ENCODE measurements around the gene ZBTB9.

ZBTB9 gene

DNA sequence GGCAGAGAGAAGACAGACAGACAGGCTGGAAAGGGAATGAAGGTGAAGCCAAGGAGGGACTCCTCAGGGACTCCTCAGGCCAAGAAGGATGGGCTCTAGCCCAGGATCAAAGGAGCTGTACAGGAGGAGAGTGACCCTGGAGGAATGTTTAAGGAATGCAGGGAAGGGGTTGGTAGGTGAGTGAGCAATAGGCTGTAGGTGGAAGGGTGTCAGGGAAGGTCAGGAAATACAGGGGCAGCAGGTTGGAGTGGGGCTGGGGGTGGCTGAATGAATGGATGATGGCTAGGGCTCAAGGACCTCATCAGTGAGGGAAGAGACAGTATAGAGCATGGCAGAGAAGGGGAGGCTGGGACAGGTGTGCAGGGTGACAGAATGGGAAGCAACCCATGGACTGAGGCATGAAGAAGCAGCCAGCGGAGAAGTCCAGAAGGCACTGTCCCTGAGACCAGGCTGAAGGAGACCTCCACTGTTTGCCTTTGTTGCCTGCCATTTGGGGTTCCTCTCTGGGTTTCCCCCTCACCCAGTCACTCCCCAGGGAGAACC, 21.3 kb upstream of the ZBTB9 start:
- DNase-seq, result no peak

DNA sequence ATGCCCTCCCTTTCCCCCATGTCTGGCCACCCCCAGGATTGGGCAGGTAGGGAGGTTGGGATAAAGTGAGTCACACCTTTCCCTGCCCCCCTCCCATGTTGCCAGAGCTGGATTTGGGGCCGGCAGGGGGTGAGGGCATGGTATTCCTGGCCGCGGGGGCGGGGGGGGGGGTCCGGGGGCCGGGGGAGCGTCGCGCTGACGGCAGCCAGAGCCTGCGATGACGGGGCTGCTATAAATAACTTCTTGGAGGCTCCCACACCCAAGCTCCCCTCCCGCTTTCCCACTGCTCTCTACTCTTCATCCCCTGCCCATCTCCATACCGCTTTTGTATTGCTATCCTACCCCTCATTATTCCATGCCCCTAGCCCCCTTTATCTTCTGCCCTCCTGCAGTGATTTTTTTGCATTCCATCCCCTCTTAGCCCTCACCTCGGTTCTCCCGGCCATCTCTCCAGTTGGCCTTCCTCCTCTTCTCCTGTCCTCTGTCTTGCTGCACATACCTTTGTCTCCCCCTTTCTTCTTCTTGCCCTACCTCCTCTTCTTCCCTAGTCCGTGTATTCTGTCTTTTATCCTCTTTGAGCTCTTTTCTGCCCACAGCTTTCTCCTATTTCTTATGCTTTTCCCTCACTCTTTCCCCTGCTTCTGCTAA, 20.7 kb upstream of the ZBTB9 start:
- DNase-seq, result no peak

DNA sequence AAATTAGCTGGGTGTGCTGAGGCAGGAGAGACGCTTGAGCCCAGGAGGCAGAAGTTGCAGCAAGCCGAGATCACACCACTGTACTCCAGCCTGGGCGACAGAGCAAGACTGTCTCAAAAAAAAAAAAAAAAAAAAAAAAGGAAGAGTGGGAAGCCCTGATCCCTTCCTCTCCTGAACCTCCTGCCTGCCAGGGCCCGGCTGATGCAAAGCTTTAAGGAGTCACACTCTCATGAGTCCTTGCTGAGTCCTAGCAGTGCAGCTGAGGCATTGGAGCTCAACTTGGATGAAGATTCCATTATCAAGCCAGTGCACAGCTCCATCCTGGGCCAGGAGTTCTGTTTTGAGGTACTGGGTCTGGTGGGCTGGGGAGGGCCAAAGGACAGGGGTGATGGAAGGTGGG, 19.4 kb upstream of the ZBTB9 start:
- no peak for DNase-seq

DNA sequence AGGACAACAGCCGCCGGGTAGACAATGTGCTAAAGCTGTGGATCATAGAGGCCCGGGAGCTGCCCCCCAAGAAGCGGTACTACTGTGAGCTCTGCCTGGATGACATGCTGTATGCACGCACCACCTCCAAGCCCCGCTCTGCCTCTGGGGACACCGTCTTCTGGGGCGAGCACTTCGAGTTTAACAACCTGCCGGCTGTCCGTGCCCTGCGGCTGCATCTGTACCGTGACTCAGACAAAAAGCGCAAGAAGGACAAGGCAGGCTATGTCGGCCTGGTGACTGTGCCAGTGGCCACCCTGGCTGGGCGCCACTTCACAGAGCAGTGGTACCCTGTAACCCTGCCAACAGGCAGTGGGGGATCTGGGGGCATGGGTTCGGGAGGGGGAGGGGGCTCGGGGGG, 16.7 kb upstream of the ZBTB9 start:
- no peak for DNase-seq

DNA sequence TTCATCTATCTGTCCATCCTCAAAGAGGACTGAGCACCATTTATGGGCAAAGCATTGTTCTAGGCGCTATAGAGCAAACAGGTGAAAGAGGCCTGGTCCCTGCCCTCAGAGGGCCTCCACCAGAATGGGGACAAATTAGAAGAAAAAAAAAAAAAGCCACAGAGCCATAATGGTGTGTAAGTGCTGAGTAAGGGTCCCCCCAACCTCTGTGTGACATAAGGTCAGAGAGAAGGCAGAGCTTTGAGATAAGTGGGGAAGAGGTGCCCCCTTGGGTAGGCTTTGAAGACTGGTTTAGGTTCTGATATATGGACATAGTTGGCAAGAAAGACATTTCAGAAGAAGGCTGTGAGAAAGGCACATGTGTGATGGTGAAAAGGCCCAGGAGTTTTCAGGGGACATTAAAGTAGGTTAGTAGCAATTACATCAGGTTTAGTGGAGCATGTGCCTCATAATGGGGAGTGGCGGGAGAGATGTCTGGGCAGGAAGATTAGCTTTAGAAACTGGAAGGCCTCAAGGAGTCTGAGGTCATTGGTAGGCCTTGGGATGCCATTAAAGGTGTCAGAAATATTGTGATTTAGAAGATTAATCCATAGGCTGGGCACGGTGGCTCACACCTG, 15.3 kb upstream of the ZBTB9 start:
- no peak for DNase-seq

DNA sequence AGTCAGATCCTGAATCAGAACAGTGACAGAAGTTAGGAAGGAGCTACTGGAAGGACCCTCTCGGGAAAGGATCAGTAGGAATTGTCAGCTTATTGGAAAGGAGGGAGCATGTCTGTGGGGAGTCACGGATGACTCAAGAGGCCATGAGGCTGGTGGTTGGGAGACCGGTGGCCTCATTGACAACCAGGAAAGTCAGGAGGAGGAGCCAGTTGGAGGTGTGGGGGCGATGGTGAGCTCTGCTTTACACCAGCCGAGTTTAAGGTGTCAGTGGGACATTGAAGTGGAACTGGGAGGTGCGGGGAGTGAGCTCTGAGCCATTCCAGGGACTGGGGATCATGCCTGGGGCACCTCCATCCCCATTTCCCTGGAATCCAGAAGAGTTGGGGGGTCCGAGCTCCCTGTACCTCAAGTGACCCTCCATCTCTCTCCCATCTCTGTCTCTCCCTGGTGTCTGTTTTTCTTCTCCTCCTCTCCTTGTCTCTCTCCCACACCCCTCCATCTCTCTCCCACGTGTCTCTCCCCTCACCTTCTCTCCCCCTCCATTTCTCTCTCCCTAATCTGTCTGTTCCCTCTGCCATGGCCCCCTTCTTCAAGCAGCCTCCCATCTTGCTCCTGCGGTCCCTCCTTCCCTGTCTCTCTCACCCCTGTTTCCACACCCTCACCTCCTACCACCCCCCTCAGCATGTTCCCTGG, 14.3 kb upstream of the ZBTB9 start:
- DNase-seq, result no peak

DNA sequence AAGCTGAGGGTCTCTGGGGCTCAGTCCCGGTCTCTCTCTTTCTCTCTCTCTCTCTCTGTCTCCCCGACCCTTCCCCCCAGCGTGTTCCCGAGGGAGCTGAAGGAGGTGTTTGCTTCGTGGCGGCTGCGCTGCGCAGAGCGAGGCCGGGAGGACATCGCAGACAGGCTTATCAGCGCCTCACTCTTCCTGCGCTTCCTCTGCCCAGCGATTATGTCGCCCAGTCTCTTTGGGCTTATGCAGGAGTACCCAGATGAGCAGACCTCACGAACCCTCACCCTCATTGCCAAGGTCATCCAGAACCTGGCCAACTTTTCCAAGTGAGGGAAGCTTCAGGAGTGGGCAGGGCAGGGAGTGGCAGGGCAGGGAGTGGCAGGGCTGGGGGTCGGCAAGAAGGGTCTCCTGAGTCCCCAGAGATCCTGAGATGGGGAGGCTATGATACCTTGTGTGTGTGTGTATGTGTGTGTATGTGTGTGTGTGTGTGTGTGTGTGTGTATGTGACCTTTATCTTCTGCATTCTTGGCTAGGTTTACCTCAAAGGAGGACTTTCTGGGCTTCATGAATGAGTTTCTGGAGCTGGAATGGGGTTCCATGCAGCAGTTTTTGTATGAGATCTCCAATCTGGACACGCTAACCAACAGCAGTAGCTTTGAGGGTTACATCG, 13.6 kb upstream of the ZBTB9 start:
- no peak for DNase-seq

DNA sequence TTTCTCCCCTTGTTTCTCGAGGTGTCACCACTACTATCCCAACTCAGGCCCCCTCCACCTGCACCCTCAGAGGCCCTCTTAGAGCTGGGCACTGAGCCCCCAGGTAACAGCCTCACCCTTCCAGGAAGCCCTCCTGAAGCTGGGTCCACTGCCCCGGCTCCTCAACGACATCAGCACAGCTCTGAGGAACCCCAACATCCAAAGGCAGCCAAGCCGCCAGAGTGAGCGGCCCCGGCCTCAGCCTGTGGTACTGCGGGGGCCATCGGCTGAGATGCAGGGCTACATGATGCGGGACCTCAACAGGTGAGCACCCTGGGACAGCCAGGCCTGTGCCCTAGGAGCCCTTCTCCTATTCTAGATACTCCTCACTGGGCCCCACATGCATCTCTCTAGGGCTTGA, 12.9 kb upstream of the ZBTB9 start:
- no peak for DNase-seq

DNA sequence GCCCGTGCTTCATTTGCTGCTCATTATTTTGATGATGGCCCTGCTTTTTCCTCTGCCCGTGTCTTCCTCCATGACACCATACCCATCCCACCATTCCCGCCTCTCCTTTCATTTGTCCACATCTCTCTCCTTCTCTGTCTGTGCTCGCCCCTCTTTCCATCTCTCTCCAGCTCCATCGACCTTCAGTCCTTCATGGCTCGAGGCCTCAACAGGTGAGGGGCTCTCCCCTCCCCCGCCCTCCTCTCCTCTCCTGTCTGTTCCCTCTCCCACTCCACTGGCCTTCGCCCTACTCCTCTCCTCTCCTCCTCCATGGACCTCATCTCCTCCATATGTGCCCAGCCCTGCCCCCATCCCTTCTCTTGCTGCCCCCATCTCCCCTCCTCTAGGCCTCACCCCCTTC, 12.1 kb upstream of the ZBTB9 start:
- DNase-seq, result no peak

DNA sequence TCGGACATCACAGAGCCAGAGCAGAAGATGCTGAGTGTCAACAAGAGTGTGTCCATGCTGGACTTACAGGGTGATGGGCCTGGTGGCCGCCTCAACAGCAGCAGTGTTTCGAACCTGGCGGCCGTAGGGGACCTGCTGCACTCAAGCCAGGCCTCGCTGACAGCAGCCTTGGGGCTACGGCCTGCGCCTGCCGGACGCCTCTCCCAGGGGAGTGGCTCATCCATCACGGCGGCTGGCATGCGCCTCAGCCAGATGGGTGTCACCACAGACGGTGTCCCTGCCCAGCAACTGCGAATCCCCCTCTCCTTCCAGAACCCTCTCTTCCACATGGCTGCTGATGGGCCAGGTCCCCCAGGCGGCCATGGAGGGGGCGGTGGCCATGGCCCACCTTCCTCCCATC, 11.4 kb upstream of the ZBTB9 start:
- no peak for DNase-seq

DNA sequence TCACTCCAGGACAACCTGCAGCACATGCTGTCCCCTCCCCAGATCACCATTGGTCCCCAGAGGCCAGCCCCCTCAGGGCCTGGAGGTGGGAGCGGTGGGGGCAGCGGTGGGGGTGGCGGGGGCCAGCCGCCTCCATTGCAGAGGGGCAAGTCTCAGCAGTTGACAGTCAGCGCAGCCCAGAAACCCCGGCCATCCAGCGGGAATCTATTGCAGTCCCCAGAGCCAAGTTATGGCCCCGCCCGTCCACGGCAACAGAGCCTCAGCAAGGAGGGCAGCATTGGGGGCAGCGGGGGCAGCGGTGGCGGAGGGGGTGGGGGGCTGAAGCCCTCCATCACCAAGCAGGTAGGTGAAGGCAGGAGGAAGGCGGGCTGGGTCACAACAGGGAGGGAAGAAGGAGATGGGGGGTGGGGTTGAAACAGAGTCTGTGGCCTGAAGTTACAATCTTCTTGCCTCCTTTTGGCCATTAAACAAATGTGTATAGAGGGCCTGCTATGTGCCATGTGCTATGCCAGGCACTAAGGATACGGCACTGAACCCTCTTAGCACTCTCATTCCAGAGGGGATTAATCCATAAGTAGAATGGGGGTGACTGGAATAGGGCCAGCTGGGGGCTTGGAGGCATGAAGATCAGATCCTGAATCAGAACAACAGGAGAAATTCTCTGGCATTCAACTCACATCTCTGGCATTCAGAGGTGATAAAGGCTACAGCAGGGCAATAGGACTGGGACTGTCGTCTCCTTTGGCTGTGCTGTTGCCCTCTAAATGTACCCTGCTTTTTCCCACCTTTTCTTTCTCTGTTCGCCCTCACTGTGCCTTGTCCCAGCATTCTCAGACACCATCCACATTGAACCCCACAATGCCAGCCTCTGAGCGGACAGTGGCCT, 10.5 kb upstream of the ZBTB9 start:
- DNase-seq, result no peak

DNA sequence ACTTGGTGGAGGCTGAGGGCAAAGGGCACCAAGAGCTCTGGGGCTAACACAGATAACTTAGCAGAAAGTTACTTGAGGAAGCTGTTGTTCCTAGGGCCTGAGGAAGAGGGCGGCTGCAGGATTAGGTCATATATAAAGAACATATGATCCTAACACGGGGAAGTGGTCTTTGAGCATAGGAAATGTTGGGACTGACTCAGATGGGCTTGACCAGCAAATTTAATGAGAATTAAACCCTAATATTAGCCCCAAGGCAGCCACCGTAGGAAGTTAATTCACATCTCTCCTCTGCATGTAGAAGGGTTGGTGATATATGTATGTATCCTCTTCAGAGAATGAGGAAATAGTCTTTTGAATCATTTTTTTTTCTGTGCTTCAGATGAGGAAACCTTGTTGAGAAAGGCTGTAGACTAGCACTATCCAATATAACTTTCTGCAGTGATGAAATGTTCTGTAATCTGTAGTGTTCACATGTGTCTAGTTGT, 9.2 kb upstream of the ZBTB9 start:
- DNase-seq, result no peak

DNA sequence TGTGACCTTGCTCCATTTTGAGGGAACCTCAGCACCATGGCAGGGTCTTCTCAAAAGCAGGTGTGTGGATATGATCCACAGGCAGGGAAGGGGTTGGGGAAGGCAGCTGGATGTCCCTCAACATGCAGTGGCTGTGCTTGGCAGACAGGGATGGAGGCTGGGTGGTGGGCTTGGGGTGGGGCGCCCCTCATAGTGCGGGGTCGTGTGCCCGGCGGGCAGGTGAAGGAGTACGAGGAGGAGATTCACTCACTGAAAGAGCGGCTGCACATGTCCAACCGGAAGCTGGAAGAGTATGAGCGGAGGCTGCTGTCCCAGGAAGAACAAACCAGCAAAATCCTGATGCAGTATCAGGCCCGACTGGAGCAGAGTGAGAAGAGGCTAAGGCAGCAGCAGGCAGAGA, 8.0 kb upstream of the ZBTB9 start:
- no peak for DNase-seq

DNA sequence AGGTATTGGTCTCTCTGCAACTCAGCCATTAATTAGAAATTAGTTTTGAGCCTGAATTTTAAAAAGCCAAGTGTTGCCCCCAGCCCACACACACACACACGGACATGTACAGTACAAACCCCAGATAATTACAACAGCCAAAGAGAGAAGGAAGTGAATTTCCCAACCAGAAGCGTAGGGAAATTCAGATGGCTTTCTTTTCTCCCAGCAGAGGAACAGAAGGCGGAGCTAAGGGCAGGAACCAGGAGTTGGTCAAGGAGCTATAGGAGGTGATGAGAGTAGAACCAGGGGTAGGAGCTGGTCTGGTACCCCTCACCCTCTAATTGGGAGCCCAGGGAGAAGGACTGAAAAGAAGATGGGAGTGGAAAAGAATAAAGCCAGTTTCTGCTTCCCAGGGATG, 3.9 kb upstream of the ZBTB9 start:
- DNase-seq, result no peak

DNA sequence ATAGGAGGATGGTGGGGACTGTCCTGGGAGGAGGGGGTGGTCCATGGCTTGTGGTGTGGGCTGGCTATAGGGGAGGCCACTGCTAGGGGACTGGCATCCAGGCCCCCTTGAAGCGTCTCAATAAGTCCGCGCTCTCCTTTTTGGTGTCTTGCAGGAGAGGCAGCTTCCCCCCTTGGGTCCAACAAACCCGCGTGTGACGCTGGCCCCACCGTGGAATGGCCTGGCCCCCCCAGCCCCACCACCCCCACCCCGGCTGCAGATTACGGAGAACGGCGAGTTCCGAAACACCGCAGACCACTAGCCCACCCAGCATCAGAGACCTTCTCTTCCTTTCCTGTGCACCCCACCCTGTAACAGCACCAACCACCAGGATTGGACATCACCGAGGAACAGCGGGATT, 2.8 kb upstream of the ZBTB9 start:
- DNase-seq, result no peak

DNA sequence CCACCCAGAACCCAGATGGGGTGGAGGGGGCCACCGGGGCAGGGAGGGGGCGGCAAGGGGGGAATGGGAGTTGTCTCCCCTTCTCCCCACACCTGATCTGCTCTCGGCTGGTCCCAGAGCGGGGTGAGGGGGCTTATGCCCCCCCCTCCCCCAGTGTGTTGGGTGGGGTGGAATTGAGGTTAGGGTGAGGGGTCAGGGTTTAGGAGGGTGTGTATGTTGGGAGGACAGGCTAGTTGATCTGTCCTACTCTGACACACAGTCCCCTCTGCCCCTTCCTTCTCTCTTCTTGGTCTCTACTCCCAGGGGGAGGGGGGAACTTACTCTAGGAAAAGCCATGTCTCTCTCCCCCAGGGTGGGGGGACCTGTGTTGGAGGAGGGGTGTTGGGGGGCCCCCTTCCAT, 1.9 kb upstream of the ZBTB9 start:
- no peak for DNase-seq

DNA sequence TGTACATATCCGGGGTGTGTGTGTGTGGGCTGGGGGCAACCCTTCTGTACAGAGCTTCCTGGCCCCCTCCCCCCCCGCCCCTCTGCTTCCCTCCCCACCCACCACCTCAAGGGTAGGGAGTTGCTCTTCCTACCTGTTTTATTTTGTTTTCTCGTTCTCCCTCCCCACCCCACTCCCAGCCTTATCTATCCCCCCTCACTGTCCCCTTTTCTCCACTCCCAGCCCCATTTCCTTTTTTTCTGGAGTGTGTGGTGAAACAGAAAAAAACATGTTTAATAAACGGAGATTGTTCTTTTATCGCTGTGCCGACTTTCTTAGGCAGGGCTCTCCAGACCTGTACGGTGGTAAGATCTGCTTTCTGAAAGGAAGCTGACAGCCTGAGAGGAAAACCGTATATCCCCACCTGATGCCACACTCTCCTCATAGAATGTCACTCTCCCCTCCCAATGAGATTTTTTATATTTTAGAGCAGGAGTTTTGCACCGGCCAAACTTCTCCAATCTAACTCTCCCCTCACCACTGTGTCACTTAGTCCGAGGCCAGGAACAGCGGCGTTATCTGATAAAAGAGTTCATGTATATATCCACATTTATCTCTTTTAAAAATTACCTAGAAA, 875 bp upstream of the ZBTB9 start:
- no peak for DNase-seq

DNA sequence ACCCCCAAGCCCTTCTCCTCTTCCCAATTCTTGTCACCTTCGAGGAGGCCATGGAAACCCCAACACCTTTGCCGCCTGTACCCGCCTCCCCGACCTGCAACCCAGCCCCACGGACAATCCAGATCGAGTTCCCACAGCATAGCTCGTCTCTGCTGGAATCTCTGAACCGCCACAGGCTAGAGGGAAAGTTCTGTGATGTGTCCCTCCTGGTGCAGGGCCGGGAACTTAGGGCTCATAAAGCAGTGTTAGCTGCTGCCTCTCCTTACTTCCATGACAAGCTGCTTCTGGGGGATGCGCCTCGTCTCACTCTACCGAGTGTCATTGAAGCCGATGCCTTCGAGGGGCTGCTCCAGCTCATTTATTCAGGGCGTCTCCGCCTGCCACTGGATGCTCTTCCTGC, 675 bp downstream of the ZBTB9 start:
- no peak for DNase-seq

DNA sequence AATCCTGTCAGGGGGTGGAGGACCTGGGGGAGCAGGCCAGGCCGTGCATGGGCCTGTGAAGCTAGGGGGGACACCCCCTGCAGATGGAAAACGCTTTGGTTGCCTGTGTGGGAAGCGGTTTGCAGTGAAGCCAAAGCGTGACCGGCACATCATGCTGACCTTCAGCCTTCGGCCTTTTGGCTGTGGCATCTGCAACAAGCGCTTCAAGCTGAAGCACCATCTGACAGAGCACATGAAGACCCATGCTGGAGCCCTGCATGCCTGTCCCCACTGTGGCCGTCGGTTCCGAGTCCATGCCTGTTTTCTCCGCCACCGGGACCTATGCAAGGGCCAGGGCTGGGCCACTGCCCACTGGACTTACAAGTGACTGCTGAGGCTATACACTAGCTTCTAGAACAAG, 1.8 kb downstream of the ZBTB9 start:
- no peak for DNase-seq

DNA sequence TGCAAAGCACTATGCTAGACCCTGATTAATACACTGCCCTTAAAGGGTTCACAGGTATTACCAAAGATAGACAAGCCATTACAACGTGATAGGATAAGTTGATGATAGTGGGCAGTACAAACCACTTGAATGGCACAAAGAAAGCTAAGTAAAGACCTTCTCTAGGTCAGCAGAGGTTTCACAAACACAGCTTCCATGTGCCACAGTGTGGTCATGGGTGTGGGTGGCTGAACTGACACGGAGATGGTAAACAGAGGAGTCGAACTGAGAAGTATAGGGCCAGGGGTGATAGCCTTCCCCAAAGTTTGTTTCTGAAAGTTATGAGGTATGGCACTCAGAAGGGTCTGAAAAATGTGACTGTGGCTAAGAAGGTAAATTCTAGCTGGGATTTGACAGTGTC, 4.3 kb downstream of the ZBTB9 start:
- no peak for DNase-seq

DNA sequence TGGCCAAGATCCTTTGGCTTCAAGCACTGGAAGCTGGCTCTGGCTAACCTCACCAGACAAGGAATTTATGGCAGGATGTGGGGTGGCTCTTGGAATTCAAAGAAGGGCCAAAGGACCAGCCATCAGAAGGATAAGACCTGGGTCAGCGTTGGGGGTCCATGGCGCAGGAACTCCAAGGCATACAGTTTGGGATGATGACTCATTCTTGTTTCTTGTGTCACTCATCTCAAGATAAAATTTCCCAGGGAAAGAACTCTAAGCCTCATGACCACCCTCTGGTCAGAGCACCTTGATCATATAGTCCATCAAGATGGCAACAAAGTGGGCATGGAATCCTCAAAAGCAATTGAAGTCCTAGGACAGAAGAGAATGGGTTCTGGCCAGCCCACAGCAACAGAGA, 4.8 kb downstream of the ZBTB9 start:
- no peak for DNase-seq

DNA sequence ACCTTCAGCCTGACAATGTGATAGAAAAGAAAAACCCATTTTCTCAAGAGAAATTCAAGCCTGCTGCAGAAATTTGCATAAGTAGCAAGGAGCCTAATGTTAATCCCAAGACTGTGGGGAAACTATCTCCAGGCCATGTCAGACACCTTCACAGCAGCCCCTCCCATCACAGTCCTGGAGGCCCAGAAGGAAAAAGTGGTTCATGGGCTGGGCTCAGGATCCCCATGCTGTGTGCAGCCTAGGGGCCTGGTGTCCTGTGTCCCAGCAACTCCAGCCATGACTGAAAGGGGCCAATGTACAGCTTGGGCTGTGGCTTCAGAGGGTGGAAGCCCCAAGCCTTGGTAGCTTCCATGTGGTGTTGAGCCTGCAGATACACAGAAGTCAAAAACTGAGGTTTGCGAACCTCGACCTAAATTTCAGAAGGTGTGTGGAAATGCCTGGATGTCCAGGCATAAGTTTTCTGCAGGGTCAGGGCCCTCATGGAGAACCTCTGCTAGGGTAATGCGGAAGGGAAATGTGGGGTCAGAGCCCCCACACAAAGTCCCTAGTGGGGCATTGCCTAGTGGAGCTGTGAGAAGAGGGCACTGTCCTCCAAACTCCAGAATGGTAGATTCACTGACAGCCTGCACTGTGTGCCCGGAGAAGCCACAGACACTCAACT, 11.8 kb downstream of the ZBTB9 start:
- DNase-seq, result no peak

Data from activated CD4-positive, CD25-positive, alpha-beta regulatory T cell treated with anti-CD3 and anti-CD28 coated beads, Interleukin-2, amount 50 U/mL, for 72 hours (primary cell).